ENCODE results near the gene HLA-DRA.
A peak's percentile ranks its signal among the peaks of the same experiment; 100 is the strongest.

Gene HLA-DRA

DNA sequence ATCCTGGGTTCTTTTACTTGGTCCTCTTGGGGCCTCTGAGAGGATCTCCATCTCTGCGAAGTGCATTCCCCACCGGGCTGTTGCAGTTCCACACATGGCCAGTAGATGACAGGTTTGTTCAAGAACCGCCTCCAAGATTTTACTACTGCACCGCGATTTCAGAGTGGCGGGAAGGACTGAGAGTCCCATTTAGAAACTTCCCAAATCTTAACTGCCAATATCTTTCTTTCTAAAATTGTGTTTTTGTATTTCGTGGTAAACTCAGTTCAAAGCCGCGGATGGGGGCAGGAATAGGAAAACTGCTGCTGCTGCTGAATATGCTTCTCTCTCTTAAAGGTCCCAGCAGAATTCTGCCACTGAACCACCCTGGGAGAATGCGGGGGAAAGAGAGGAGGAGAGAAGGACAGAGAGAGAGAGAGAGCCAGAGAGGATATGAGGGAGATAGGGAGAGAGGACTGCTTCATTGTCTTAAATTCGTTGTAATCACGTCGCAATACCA, 24.1 kb upstream of the HLA-DRA start (continued):
- 0 out of 2 replicates have a peak, but pooled peaks have one; percentile 25 for TF ChIP-seq ZFHX2 (tag by site-specific recombination; conservative IDR thresholded peaks at IDR 0.05)
- no peak for TF ChIP-seq ZNF391 (tag by site-specific recombination; IDR thresholded peaks at IDR 0.05; ENCODE audit: borderline replicate concordance, low read depth)
- TF ChIP-seq ZNF548 (tag by site-specific recombination; IDR thresholded peaks at IDR 0.05): no peak
- TF ChIP-seq, protein P1, sequence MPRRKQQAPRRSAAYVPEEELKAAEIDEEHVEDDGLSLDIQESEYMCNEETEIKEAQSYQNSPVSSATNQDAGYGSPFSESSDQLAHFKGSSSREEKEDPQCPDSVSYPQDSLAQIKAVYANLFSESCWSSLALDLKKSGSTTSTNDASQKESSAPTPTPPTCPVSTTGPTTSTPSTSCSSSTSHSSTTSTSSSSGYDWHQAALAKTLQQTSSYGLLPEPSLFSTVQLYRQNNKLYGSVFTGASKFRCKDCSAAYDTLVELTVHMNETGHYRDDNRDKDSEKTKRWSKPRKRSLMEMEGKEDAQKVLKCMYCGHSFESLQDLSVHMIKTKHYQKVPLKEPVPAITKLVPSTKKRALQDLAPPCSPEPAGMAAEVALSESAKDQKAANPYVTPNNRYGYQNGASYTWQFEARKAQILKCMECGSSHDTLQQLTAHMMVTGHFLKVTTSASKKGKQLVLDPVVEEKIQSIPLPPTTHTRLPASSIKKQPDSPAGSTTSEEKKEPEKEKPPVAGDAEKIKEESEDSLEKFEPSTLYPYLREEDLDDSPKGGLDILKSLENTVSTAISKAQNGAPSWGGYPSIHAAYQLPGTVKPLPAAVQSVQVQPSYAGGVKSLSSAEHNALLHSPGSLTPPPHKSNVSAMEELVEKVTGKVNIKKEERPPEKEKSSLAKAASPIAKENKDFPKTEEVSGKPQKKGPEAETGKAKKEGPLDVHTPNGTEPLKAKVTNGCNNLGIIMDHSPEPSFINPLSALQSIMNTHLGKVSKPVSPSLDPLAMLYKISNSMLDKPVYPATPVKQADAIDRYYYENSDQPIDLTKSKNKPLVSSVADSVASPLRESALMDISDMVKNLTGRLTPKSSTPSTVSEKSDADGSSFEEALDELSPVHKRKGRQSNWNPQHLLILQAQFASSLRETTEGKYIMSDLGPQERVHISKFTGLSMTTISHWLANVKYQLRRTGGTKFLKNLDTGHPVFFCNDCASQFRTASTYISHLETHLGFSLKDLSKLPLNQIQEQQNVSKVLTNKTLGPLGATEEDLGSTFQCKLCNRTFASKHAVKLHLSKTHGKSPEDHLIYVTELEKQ (tag by site-specific recombination; IDR thresholded peaks at IDR 0.05; ENCODE audit: borderline replicate concordance): no peak
- no peak for TF ChIP-seq ZNF747 (tag by site-specific recombination; IDR thresholded peaks at IDR 0.05)
- TF ChIP-seq ZNF394 (tag by site-specific recombination; IDR thresholded peaks at IDR 0.05; ENCODE audit: borderline replicate concordance): 0 out of 2 replicates have a peak, but pooled peaks have one; percentile 31
- TF ChIP-seq ZNF248 (tag by site-specific recombination; IDR thresholded peaks at IDR 0.05): no peak
- TF ChIP-seq GLIS1 (tag by site-specific recombination; IDR thresholded peaks at IDR 0.05): no peak
- TF ChIP-seq, protein P2, sequence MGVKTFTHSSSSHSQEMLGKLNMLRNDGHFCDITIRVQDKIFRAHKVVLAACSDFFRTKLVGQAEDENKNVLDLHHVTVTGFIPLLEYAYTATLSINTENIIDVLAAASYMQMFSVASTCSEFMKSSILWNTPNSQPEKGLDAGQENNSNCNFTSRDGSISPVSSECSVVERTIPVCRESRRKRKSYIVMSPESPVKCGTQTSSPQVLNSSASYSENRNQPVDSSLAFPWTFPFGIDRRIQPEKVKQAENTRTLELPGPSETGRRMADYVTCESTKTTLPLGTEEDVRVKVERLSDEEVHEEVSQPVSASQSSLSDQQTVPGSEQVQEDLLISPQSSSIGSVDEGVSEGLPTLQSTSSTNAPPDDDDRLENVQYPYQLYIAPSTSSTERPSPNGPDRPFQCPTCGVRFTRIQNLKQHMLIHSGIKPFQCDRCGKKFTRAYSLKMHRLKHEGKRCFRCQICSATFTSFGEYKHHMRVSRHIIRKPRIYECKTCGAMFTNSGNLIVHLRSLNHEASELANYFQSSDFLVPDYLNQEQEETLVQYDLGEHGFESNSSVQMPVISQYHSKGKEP (tag by site-specific recombination; IDR thresholded peaks at IDR 0.05): no peak
- TF ChIP-seq GLIS2 (tag by site-specific recombination; IDR thresholded peaks at IDR 0.05): no peak
- TF ChIP-seq ZNF133 (tag by site-specific recombination; IDR thresholded peaks at IDR 0.05): no peak
- no peak for TF ChIP-seq ZBTB1 (tag by site-specific recombination; IDR thresholded peaks at IDR 0.05)
- no peak for TF ChIP-seq ZNF768 (tag by site-specific recombination; IDR thresholded peaks at IDR 0.05)
- no peak for TF ChIP-seq ZNF621 (tag by site-specific recombination; IDR thresholded peaks at IDR 0.05)
- TF ChIP-seq ZNF221 (tag by site-specific recombination; IDR thresholded peaks at IDR 0.05; ENCODE audit: borderline replicate concordance): no peak
- TF ChIP-seq, protein P3, sequence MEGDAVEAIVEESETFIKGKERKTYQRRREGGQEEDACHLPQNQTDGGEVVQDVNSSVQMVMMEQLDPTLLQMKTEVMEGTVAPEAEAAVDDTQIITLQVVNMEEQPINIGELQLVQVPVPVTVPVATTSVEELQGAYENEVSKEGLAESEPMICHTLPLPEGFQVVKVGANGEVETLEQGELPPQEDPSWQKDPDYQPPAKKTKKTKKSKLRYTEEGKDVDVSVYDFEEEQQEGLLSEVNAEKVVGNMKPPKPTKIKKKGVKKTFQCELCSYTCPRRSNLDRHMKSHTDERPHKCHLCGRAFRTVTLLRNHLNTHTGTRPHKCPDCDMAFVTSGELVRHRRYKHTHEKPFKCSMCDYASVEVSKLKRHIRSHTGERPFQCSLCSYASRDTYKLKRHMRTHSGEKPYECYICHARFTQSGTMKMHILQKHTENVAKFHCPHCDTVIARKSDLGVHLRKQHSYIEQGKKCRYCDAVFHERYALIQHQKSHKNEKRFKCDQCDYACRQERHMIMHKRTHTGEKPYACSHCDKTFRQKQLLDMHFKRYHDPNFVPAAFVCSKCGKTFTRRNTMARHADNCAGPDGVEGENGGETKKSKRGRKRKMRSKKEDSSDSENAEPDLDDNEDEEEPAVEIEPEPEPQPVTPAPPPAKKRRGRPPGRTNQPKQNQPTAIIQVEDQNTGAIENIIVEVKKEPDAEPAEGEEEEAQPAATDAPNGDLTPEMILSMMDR (tag by site-specific recombination; IDR thresholded peaks at IDR 0.05): peak; percentile 26; the same call in 1 of the 2 replicates
- TF ChIP-seq SALL2 (tag by site-specific recombination; IDR thresholded peaks at IDR 0.05; ENCODE audit: borderline replicate concordance): no peak
- no peak for TF ChIP-seq HOXC10 (CRISPR knock-in tag; IDR thresholded peaks at IDR 0.05)
- TF ChIP-seq ZNF510 (tag by site-specific recombination; IDR thresholded peaks at IDR 0.05; ENCODE audit: insufficient replicate concordance): no peak
- no peak for TF ChIP-seq ZNF169 (tag by site-specific recombination; IDR thresholded peaks at IDR 0.05)
- TF ChIP-seq, protein P4, sequence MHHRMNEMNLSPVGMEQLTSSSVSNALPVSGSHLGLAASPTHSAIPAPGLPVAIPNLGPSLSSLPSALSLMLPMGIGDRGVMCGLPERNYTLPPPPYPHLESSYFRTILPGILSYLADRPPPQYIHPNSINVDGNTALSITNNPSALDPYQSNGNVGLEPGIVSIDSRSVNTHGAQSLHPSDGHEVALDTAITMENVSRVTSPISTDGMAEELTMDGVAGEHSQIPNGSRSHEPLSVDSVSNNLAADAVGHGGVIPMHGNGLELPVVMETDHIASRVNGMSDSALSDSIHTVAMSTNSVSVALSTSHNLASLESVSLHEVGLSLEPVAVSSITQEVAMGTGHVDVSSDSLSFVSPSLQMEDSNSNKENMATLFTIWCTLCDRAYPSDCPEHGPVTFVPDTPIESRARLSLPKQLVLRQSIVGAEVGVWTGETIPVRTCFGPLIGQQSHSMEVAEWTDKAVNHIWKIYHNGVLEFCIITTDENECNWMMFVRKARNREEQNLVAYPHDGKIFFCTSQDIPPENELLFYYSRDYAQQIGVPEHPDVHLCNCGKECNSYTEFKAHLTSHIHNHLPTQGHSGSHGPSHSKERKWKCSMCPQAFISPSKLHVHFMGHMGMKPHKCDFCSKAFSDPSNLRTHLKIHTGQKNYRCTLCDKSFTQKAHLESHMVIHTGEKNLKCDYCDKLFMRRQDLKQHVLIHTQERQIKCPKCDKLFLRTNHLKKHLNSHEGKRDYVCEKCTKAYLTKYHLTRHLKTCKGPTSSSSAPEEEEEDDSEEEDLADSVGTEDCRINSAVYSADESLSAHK (tag by site-specific recombination; IDR thresholded peaks at IDR 0.05): peak; percentile 50
- TF ChIP-seq, protein P5, sequence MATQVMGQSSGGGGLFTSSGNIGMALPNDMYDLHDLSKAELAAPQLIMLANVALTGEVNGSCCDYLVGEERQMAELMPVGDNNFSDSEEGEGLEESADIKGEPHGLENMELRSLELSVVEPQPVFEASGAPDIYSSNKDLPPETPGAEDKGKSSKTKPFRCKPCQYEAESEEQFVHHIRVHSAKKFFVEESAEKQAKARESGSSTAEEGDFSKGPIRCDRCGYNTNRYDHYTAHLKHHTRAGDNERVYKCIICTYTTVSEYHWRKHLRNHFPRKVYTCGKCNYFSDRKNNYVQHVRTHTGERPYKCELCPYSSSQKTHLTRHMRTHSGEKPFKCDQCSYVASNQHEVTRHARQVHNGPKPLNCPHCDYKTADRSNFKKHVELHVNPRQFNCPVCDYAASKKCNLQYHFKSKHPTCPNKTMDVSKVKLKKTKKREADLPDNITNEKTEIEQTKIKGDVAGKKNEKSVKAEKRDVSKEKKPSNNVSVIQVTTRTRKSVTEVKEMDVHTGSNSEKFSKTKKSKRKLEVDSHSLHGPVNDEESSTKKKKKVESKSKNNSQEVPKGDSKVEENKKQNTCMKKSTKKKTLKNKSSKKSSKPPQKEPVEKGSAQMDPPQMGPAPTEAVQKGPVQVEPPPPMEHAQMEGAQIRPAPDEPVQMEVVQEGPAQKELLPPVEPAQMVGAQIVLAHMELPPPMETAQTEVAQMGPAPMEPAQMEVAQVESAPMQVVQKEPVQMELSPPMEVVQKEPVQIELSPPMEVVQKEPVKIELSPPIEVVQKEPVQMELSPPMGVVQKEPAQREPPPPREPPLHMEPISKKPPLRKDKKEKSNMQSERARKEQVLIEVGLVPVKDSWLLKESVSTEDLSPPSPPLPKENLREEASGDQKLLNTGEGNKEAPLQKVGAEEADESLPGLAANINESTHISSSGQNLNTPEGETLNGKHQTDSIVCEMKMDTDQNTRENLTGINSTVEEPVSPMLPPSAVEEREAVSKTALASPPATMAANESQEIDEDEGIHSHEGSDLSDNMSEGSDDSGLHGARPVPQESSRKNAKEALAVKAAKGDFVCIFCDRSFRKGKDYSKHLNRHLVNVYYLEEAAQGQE (tag by site-specific recombination; IDR thresholded peaks at IDR 0.05): no peak
- TF ChIP-seq PRDM1 (tag by site-specific recombination; IDR thresholded peaks at IDR 0.05): peak; percentile 54
- 0 out of 2 replicates have a peak, but pooled peaks have one; percentile 28 for TF ChIP-seq ZNF2 (tag by site-specific recombination; IDR thresholded peaks at IDR 0.05)
- no peak for TF ChIP-seq SP3 (tag by site-specific recombination; IDR thresholded peaks at IDR 0.05)
- no peak for TF ChIP-seq ZNF677 (tag by site-specific recombination; IDR thresholded peaks at IDR 0.05)
- no peak for TF ChIP-seq ZSCAN23 (tag by site-specific recombination; IDR thresholded peaks at IDR 0.05)
- TF ChIP-seq GLI4 (tag by site-specific recombination; IDR thresholded peaks at IDR 0.05): no peak
- TF ChIP-seq ZFP41 (tag by site-specific recombination; IDR thresholded peaks at IDR 0.05; ENCODE audit: borderline replicate concordance): no peak
